K562 (cell line): Measurements from ENCODE around the gene CAPN8. TPM values are rescaled to one million over a fixed set of nuclear protein-coding genes. Genes with fewer than 3 reads are reported as not detected.

Experiments used
- ATAC-seq: fragments of 200-7000 bp; cut with Tn5 transposase; 3 replicates; pipeline ENCODE4 v1.9.1; 2020; ENCODE audit warnings: moderate library complexity
- BruUV-seq: library from RNA; stranded (reverse); fragments of 400-500 nt; replicated peaks from 2 replicates; lab custom pipeline; 2021; lab: Mats Ljungman, UMichigan
- CTCF ChIA-PET: fragments of 300-600 bp; formaldehyde crosslinking; extraction: SDS; loops from one replicate; lab custom pipeline; 2021; ENCODE audit warnings: low intra/inter-chr PET ratio; lab: Yijun Ruan, JAX
- POLR2A ChIA-PET: fragments of 300-600, 350-650 bp; sonication (Branson Sonifier 250); formaldehyde crosslinking; extraction: SDS; loops from one replicate; lab custom pipeline; 2021; ENCODE audit warnings: antibody characterized with exemption, inconsistent platforms; lab: Yijun Ruan, JAX
- DNase-seq, 4 experiments: peaks; one replicate each; pipeline versions ENCODE4 v3.0.0 to v3.0.0-alpha.2; 2011 to 2018; ENCODE audit warnings: low spot score in 3 of 4, mixed read lengths in 3 of 4; ENCODE audit errors: extremely low read depth in 1 of 4
- FAIRE-seq: peaks from 2 replicates; lab custom pipeline; 2011; peaks lifted over from hg19 to GRCh38; lab: Jason Lieb, UNC
- H2AFZ ChIP-seq: 2 replicates; pipeline ENCODE4 v1.6.0; 2011; ENCODE audit warnings: low read depth, low read length, control low read depth, inconsistent platforms
- H3K27ac ChIP-seq: fragments of 200-600 bp; 3 replicates; pipeline ENCODE4 v1.8.0; 2011; ENCODE audit warnings: low read depth, mild to moderate bottlenecking, control low read depth, inconsistent platforms, low read length, moderate library complexity, mixed read lengths; ENCODE audit errors: extremely low read depth
- H3K27me3 ChIP-seq, 2 experiments: fragments of 300-600 bp in 1 of 2; 2 replicates in 1 of 2; 3 replicates in 1 of 2; pipeline versions ENCODE4 v1.6.0 to v1.8.0; 2011; ENCODE audit warnings: inconsistent platforms in 2 of 2, low read length in 2 of 2, mild to moderate bottlenecking in 1 of 2, mixed read lengths in 1 of 2, moderate library complexity in 1 of 2; ENCODE audit not compliant: control insufficient read depth in 2 of 2, insufficient read depth in 2 of 2
- H3K36me3 ChIP-seq: fragments of 300-600 bp; 3 replicates; pipeline ENCODE4 v1.8.0; 2011; ENCODE audit warnings: mild to moderate bottlenecking, low read length, inconsistent platforms; ENCODE audit not compliant: control insufficient read depth, insufficient read depth
- H3K4me1 ChIP-seq, 2 experiments: fragments of 200-600 bp in 1 of 2; replicated peaks in 1 of 2; 2 replicates in 1 of 2; 3 replicates in 1 of 2; pipeline versions ENCODE4 v1.5.1 to v1.8.0; 2011; ENCODE audit warnings: inconsistent platforms in 2 of 2, low read length in 2 of 2, mild to moderate bottlenecking in 1 of 2, mixed read lengths in 1 of 2, moderate library complexity in 1 of 2; ENCODE audit not compliant: control insufficient read depth in 2 of 2, insufficient read depth in 2 of 2
- H3K4me2 ChIP-seq: 2 replicates; pipeline ENCODE4 v1.6.1; 2011; ENCODE audit warnings: low read length, control low read depth, inconsistent platforms, mixed read lengths; ENCODE audit not compliant: insufficient read depth
- H3K4me3 ChIP-seq: fragments of 200-600 bp; sonication (generic), shearing (Covaris generic); 2 replicates; pipeline ENCODE4 v1.5.1; 2016; ENCODE audit warnings: control low read depth, inconsistent platforms
- H3K79me2 ChIP-seq: fragments of 200-600 bp; 3 replicates; pipeline ENCODE4 v1.8.0; 2011; ENCODE audit warnings: low read length, inconsistent platforms; ENCODE audit not compliant: control insufficient read depth, insufficient read depth
- H3K9ac ChIP-seq, 2 experiments: 2 replicates each; pipeline versions ENCODE4 v1.6.0 to v1.6.1; 2011; ENCODE audit warnings: low read depth in 2 of 2, low read length in 2 of 2, control low read depth in 1 of 2, inconsistent platforms in 1 of 2, mild to moderate bottlenecking in 1 of 2, mixed read lengths in 1 of 2; ENCODE audit not compliant: insufficient read depth in 1 of 2
- H3K9me1 ChIP-seq: one replicate; pipeline ENCODE4 v1.6.0; 2011; ENCODE audit warnings: inconsistent platforms, mild to moderate bottlenecking, low read length, moderate library complexity; ENCODE audit not compliant: control insufficient read depth, insufficient read depth
- H3K9me3 ChIP-seq: replicated peaks from 2 replicates; pipeline ENCODE4 v1.5.1; 2011; ENCODE audit warnings: low read depth, low read length, inconsistent platforms; ENCODE audit not compliant: control insufficient read depth, insufficient read depth
- H4K20me1 ChIP-seq: replicated peaks from 2 replicates; pipeline ENCODE4 v1.6.1; 2011; ENCODE audit warnings: low read length, inconsistent platforms, mixed read lengths; ENCODE audit not compliant: control insufficient read depth, insufficient read depth
- FOXK1 ChIP-seq: sonication (generic); formaldehyde crosslinking; IDR thresholded peaks from 2 replicates; pipeline ENCODE4 v1.8.0; 2022; ENCODE audit warnings: missing genetic modification reagents, mild to moderate bottlenecking, borderline replicate concordance
- KDM1A ChIP-seq, 2 experiments: fragments of 450-650 bp; IDR thresholded peaks; 2 replicates each; pipeline ENCODE4 v1.6.1; 2016; ENCODE audit warnings: mild to moderate bottlenecking in 2 of 2
- MTA3 ChIP-seq: fragments of 450-650 bp; formaldehyde crosslinking; IDR thresholded peaks from 2 replicates; pipeline ENCODE4 v1.6.1; 2017; ENCODE audit warnings: mild to moderate bottlenecking, borderline replicate concordance
- PCBP1 ChIP-seq: fragments of 200-400 bp; formaldehyde crosslinking; IDR thresholded peaks from 2 replicates; pipeline ENCODE4 v1.6.1; 2018; ENCODE audit warnings: mild to moderate bottlenecking, low read depth, low read length; ENCODE audit not compliant: poor library complexity, severe bottlenecking
- SMARCA5 ChIP-seq: fragments of 450-650 bp; IDR thresholded peaks from 2 replicates; pipeline ENCODE4 v1.6.1; 2016
- XRCC4 ChIP-seq: IDR thresholded peaks from one replicate; pipeline ENCODE4 v1.6.1; 2011; ENCODE audit not compliant: insufficient read depth, insufficient read length; ENCODE audit errors: extremely low read depth
- ZNF589 ChIP-seq: fragments of 200-800 bp; sonication (Bioruptor generic); IDR thresholded peaks from 2 replicates; pipeline ENCODE4 v1.6.1; 2016; ENCODE audit warnings: low read depth, missing genetic modification characterization, missing compliant biosample characterization
- WGBS: fragments of 100-300 bp; shearing (Covaris generic); methylation state at CpG from one replicate; pipeline ENCODE4 v1.1.6; 2016; ENCODE audit warnings: low coverage, mixed read lengths; ENCODE audit not compliant: insufficient coverage; ENCODE audit errors: missing lambda C conversion rate; 5-methylcytosine and 5-hydroxymethylcytosine counted together
- in situ Hi-C: fragments of 300-500 bp; cut with MboI; formaldehyde crosslinking; loops from 4 replicates; pipeline ENCODE4 v1.15.0; 2018; ENCODE audit warnings: inconsistent platforms, mixed read lengths
- intact Hi-C: fragments of 100-400 bp; cut with micrococcal nuclease; formaldehyde crosslinking; loops from 2 replicates; pipeline ENCODE4 v1.14.2; 2022
- polyA plus RNA-seq, 8 experiments: library from polyadenylated mRNA; depleted of rRNA in 4 of 8; stranded (reverse) in 5 of 8; unstranded in 3 of 8; fragments of >200 nt; fragmentation: Nextera tagmentation in 2 of 8; fragmentation: Illumina TruSeq in 1 of 8; extraction: Ambion mirVana in 2 of 8; extraction: Trizol in 1 of 8; gene quantifications; 2 replicates each; pipeline versions ENCODE4 v1.2.1 to v1.2.3, GENCODE V29; 2011 to 2014; ENCODE audit warnings: inconsistent platforms in 1 of 8, missing spikeins in 1 of 8
- total RNA-seq, 7 experiments: library from RNA; depleted of rRNA in 6 of 7; stranded (reverse); fragments of >200 nt in 6 of 7; fragmentation: Illumina TruSeq in 2 of 7; extraction: Trizol in 2 of 7; gene quantifications; 2 replicates each; pipeline versions ENCODE4 v1.2.1 to v1.2.3, GENCODE V29; 2011 to 2021; ENCODE audit warnings: low replicate concordance in 1 of 7
- TF ChIP-seq, protein P1 (sequence below): sonication (generic); formaldehyde crosslinking; IDR thresholded peaks from 2 replicates; pipeline ENCODE4 v1.8.0; 2023; ENCODE audit warnings: mild to moderate bottlenecking, missing genetic modification reagents

The CAPN8 gene
- total and polyA plus RNA-seq, 9 of the 15 experiments (the other 6 are each of a cell fraction or from before 2014, with no cell fraction given): 0.06 TPM; not detected in 8

DNA sequence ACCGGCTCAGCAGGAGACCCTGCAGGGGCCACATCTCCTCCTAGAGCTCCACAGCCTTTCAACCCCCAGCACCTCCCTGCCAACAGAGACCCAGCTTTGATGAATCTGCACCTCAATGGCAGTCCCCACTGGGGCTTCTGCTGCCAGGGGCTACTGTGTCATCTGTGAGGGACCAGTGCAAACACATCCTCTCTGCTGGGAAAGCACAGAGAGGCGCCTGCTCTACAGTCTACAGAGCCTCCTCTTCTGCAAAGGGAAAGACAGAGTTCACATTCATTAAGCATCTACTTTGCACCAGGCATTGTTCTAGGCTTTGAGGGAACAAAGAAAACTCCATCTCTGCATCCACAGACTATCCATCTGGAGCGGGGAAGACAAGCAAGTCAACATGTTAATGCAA is 125.8 kb downstream of the CAPN8 start:
- no peaks in the 10 kb centered on the region for H3K79me2 ChIP-seq
- BruUV-seq: no TSS peak
- DNase-seq (no peak), FAIRE-seq (no peak), ATAC-seq (no peak; the same call in 2 of the 3 replicates)
- H3K9me3 ChIP-seq: no peaks in the 10 kb centered on the region
- H3K9me1 ChIP-seq: no peaks in the 10 kb centered on the region
- H4K20me1 ChIP-seq: no peaks in the 10 kb centered on the region
- H3K36me3 ChIP-seq: no peaks in the 10 kb centered on the region
- intact Hi-C loops: no loop called here
- no peak overlapping the region for H3K27ac ChIP-seq
- TF ChIP-seq FOXK1 (CRISPR knock-in tag): no peak
- no peak for TF ChIP-seq XRCC4
- no peak for TF ChIP-seq KDM1A (IDR thresholded peaks at IDR 0.05)
- TF ChIP-seq ZNF589 (CRISPR knock-in tag): no peak
- TF ChIP-seq PCBP1: no peak
- TF ChIP-seq SMARCA5: no peak
- in situ Hi-C loops: no loop called here
- POLR2A ChIA-PET: interaction anchor here (0.7 to 1.4 kb wide), 3 partner anchors 8 to 169 kb away, joined by 3 to 5 read pairs (median 3); no protein-coding TSS in a partner anchor
- no peak overlapping the region for H3K9ac ChIP-seq
- H3K27me3 ChIP-seq: peaks cover 30 to 64% of the 10 kb centered on the region in 2 experiments; a peak in 4 of 5 replicates
- WGBS: 0% methylated on average over 3 of the region's 3 CpGs
- CTCF ChIA-PET: no interaction called here
- H3K4me1 ChIP-seq: no peaks in the 10 kb centered on the region
- H2AFZ ChIP-seq: no peak overlapping the region
- H3K4me2 ChIP-seq: no peak overlapping the region
- H3K4me3 ChIP-seq: no peak overlapping the region

DNA sequence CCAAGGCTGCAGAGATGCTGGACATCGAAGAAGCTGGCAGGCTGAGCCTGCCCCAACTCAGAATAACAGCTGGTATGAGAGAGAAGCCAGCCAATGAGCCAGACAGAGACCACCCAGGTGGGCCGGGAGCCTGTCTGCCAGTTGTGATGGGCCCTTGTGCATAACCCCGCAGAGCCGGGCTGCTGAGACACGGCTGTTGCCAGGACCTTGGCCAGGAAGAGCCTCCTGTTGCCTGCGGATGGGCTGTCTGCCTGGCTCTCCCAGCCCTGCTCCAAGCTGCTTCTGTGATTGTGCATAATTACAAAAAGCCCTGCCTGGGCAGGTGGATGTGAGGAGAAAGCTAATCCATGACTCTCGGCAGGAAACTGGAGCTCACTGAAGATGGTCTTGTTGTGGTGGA is 126.5 kb downstream of the CAPN8 start:
- no peak for FAIRE-seq
- Histone ChIP-seq H3K4me1 (no peaks in the 10 kb centered on the region), H3K9me1 (no peaks in the 10 kb centered on the region), H3K36me3 (no peaks in the 10 kb centered on the region), H3K4me3 (no peak overlapping the region), H3K9me3 (no peaks in the 10 kb centered on the region), H3K27ac (no peak overlapping the region), H3K9ac (no peak overlapping the region), H2AFZ (no peak overlapping the region), H4K20me1 (no peaks in the 10 kb centered on the region), H3K79me2 (no peaks in the 10 kb centered on the region), H3K4me2 (no peak overlapping the region), H3K27me3 (peaks cover 32 to 66% of the 10 kb centered on the region in 2 experiments; a peak in 4 of 5 replicates)
- ChIA-PET POLR2A (interaction anchor here (0.7 to 1.4 kb wide), 3 partner anchors 9 to 170 kb away, joined by 3 to 5 read pairs (median 3); no protein-coding TSS in a partner anchor), CTCF (no interaction called here)
- no TSS peak for BruUV-seq
- intact Hi-C loops: no loop called here
- WGBS: 3% methylated on average over 7 of the region's 7 CpGs
- ATAC-seq: no peak
- DNase-seq: no peak
- no peak for TF ChIP-seq MTA3
- TF ChIP-seq, protein P1, sequence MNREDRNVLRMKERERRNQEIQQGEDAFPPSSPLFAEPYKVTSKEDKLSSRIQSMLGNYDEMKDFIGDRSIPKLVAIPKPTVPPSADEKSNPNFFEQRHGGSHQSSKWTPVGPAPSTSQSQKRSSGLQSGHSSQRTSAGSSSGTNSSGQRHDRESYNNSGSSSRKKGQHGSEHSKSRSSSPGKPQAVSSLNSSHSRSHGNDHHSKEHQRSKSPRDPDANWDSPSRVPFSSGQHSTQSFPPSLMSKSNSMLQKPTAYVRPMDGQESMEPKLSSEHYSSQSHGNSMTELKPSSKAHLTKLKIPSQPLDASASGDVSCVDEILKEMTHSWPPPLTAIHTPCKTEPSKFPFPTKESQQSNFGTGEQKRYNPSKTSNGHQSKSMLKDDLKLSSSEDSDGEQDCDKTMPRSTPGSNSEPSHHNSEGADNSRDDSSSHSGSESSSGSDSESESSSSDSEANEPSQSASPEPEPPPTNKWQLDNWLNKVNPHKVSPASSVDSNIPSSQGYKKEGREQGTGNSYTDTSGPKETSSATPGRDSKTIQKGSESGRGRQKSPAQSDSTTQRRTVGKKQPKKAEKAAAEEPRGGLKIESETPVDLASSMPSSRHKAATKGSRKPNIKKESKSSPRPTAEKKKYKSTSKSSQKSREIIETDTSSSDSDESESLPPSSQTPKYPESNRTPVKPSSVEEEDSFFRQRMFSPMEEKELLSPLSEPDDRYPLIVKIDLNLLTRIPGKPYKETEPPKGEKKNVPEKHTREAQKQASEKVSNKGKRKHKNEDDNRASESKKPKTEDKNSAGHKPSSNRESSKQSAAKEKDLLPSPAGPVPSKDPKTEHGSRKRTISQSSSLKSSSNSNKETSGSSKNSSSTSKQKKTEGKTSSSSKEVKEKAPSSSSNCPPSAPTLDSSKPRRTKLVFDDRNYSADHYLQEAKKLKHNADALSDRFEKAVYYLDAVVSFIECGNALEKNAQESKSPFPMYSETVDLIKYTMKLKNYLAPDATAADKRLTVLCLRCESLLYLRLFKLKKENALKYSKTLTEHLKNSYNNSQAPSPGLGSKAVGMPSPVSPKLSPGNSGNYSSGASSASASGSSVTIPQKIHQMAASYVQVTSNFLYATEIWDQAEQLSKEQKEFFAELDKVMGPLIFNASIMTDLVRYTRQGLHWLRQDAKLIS (CRISPR knock-in tag): no peak
- in situ Hi-C loops: no loop called here
